Epidermal melanocyte (primary cell): ENCODE measurements around the gene RPS2.
A peak's percentile ranks its signal among the peaks of the same experiment; 100 is the strongest.
"Not testable (repeated sequence)": the region's sequence is repeated elsewhere in the genome, so short reads cannot be mapped to it uniquely, and the experiment has no call there.

Source experiments
- DNase-seq: peaks from one replicate; pipeline ENCODE4 v3.0.0; 2011; ENCODE audit warnings: low spot score; ENCODE audit not compliant: insufficient read length

The RPS2 gene

GRCh38 chr16:1963806-1964505, 670 bp downstream of the RPS2 start:
- DNase-seq: no peak

GRCh38 chr16:1962161-1963153, 2.2 kb downstream of the RPS2 start:
- DNase-seq: not testable (repeated sequence)

GRCh38 chr16:1961651-1962067, 3.0 kb downstream of the RPS2 start:
- DNase-seq: no peak

GRCh38 chr16:1960665-1961630, 3.7 kb downstream of the RPS2 start:
- no peak for DNase-seq

- peak; percentile 77 for DNase-seq
These were observed 5.2 kb downstream of the RPS2 start, which contains the start of gene NDUFB10 for GRCh38 chr16:1959269-1960039. NDUFB10 (plus strand) TSS chr16:1959538; CDS start chr16:1959625, 87 bp downstream.

- DNase-seq: no peak
These were observed 5.8 kb downstream of the RPS2 start for GRCh38 chr16:1958715-1959268.

GRCh38 chr16:1958143-1958491, 6.5 kb downstream of the RPS2 start:
- DNase-seq: not testable (repeated sequence)

- DNase-seq: not testable (repeated sequence)
These were observed 7.0 kb downstream of the RPS2 start for GRCh38 chr16:1957434-1958142.

- DNase-seq: no peak
These were observed 10.9 kb downstream of the RPS2 start for GRCh38 chr16:1953734-1954133.

GRCh38 chr16:1950559-1950958, 14.1 kb downstream of the RPS2 start:
- DNase-seq: no peak

GRCh38 chr16:1950047-1950446, 14.6 kb downstream of the RPS2 start:
- DNase-seq: no peak

- DNase-seq: no peak
These were observed 15.1 kb downstream of the RPS2 start for GRCh38 chr16:1949507-1949906.

- DNase-seq: no peak
These were observed 17.3 kb downstream of the RPS2 start for GRCh38 chr16:1947369-1947670.

GRCh38 chr16:1946495-1947368, 17.9 kb downstream of the RPS2 start:
- DNase-seq: no peak

GRCh38 chr16:1945559-1946391, 18.9 kb downstream of the RPS2 start:
- DNase-seq: no peak

GRCh38 chr16:1944612-1945199, 19.9 kb downstream of the RPS2 start:
- DNase-seq: no peak
